NCI-H2107 (cell line): ENCODE measurements around the gene RHBDD1.

Experiments
- DNase-seq: peaks from one replicate; lab custom pipeline; 2025; lab: John Stamatoyannopoulos, UW

RHBDD1 gene

GRCh38 chr2:226885769-226886435 is 50.0 kb downstream of the RHBDD1 start:
- DNase-seq: no peak

DNA sequence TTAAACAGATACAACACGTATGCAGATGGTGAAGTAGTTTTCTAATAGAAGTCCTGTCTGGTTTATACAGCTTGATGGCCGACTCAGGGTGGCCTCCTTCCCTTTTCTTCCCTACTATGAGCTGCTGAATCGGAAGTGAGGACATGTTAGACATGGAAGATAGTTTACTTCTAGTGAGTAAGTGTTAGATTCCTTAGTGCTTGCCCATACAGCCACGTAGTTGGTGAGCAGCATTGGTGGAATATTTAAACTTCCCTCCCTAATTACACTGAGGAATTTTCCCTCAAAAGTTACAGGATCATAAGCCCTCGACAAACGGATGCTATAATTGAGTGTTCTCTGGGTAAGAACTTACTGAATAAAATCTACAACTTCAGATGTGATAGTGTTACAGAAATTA is 52.1 kb downstream of the RHBDD1 start:
- no peak for DNase-seq

GRCh38 chr2:226888378-226888965 is 52.6 kb downstream of the RHBDD1 start:
- DNase-seq: no peak

- no peak for DNase-seq
Observed at GRCh38 chr2:226888971-226889370, 53.1 kb downstream of the RHBDD1 start.

- no peak for DNase-seq
Observed at GRCh38 chr2:226890286-226890685, 54.4 kb downstream of the RHBDD1 start.

- no peak for DNase-seq
Observed at GRCh38 chr2:226891780-226892590, 56.1 kb downstream of the RHBDD1 start.

DNA sequence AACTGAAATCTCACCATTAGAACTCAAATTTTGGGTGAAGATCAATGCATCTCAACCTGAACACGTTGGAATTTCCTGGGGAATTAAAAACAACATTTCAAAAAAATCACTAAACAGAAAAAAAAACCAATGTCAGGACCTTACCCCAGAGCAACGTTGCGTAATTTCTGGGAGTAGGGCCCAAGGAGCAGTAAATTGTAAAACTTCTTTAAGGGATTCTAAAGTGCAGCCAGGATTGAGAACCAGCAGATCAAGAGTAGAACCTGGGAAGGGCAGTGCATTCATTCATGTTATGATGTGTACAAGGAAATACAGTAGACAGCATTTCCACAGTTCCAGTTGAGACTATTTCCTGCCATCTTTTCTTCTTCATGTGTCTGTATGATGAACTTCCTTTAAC is 56.9 kb downstream of the RHBDD1 start:
- DNase-seq: no peak

GRCh38 chr2:226893216-226893615 is 57.4 kb downstream of the RHBDD1 start:
- no peak for DNase-seq

DNA sequence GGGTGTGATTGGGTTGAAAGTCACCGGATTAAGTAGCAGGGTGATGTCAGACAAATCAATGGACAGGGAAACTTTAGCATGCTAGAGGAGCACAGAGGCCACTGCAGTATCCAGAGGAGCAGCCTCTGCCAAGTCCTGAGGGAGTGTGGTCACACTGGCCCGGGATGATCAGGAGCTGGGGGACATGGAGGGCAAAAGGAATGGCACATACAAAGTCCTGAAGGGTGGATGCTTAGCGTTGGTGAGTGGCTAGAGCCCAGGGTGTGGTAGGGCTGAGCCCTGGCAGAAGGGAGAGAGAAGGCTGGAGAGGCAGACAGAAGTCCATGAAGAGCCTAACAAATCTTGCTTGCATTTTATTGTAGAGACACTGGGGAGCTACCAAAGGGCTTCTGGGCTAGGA is 58.9 kb downstream of the RHBDD1 start:
- DNase-seq: no peak

- DNase-seq: no peak
Observed at GRCh38 chr2:226895579-226895978, 59.7 kb downstream of the RHBDD1 start.

- DNase-seq: no peak
Observed at GRCh38 chr2:226898121-226898520, 62.3 kb downstream of the RHBDD1 start.

GRCh38 chr2:226898897-226899296 is 63.0 kb downstream of the RHBDD1 start:
- DNase-seq: peak; percentile 31

- DNase-seq: no peak
Observed at GRCh38 chr2:226902041-226902966, 66.5 kb downstream of the RHBDD1 start.

GRCh38 chr2:226903179-226903578 is 67.3 kb downstream of the RHBDD1 start:
- DNase-seq: no peak

- no peak for DNase-seq
Observed at GRCh38 chr2:226904592-226904991, 68.7 kb downstream of the RHBDD1 start.

GRCh38 chr2:226905718-226906117 is 69.9 kb downstream of the RHBDD1 start:
- DNase-seq: no peak

- DNase-seq: no peak
Observed at GRCh38 chr2:226906163-226906693, 70.4 kb downstream of the RHBDD1 start.

DNA sequence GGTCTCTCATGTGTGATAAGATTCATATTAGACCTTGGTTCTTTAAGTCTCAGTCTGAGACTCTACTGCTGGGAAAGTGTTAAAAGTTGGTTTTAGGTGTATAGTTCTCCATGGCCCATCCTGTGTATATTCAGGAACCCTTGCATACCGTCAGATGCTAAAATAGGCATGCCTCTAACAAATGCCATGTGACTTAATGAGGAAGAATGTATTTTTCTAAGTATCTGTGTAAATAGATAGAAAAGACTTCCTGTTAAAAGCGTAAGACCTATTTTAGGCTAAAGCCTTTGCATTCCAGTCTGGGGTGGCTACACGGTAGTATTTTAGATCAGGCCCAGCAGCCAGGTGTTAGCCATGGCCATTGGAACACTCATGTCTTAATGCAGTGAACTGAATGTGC is 73.3 kb downstream of the RHBDD1 start:
- DNase-seq: no peak

GRCh38 chr2:226909836-226910235 is 74.0 kb downstream of the RHBDD1 start:
- no peak for DNase-seq

DNA sequence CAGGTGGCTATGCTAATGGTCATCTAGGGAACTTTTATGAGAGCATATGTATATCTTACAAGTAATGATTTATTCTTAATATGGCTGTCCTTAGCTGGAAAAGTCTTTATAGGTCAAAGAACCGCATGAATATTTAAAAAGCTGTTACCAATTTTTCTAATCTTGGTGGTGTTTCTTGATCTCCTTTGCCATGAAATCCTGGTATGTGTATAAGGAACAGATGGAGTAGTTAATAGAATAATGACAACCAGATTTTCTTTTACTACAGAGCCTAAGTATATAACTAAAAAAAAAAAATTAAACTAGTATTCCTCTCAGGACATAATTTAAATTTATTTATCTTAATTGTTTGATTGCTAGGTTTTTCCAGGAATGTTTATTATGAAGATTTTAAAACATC is 74.5 kb downstream of the RHBDD1 start:
- no peak for DNase-seq

- no peak for DNase-seq
Observed at GRCh38 chr2:226911932-226912331, 76.1 kb downstream of the RHBDD1 start.

GRCh38 chr2:226913641-226914040 is 77.8 kb downstream of the RHBDD1 start:
- no peak for DNase-seq
